ENCODE data around the gene WFDC1.
"Not testable (repeated sequence)": the region's sequence is repeated elsewhere in the genome, so short reads cannot be mapped to it uniquely, and the experiment has no call there.

Gene WFDC1

DNA sequence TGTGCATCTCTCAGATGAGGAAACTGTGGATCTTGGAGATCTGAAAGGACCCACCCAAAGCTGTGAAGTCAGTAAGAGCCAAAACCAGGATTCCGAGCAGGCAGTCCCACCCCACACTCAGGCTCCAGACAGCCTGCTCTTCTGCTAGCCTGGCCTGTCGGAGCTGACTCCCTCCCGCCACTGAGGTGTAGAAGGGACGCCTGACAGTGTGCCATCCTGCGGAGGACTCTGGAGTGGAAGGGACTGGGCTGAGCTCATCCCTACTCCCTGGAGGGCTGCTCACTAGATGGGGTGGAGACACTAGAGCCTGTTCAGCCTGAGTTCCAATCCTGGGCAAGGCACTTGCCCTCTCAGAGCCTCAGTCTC, 36.0 kb downstream of the WFDC1 start:
- FAIRE-seq: no peak

DNA sequence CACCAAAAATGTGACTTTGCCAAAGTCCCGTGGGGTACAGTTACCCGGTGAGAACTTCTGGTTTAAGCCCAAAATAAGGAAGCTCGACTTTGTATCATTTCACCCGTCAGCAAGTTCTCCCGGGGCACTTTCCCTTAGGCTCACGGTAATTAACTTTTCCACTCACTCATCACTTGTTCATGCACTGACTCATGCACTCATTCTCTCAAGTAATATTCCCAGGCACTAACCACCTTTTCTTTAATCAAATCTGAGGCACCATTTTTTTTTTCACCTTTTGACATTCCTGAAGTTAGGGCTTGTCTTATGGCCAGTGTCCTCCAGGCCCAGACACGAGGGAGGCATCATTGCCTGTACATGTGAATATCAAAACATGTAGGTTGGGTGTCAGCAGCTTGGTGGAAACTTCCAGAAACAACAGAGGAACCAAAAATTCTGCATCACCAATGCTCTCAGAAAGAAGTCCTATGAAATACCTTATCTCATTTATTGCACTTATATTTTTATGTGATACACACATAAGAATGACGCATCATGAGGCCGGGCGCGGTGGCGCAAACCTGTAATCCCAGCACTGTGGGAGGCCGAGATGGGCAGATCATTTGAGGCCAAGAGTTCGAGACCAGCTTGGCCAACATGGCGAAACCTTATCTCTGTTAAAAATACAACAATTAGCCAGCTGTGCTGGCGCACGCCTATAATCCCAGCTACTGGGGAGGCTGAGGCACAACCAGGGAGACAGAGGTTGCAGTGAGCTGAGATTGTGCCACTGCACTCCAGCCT, 37.5 kb downstream of the WFDC1 start:
- no peak for FAIRE-seq

DNA sequence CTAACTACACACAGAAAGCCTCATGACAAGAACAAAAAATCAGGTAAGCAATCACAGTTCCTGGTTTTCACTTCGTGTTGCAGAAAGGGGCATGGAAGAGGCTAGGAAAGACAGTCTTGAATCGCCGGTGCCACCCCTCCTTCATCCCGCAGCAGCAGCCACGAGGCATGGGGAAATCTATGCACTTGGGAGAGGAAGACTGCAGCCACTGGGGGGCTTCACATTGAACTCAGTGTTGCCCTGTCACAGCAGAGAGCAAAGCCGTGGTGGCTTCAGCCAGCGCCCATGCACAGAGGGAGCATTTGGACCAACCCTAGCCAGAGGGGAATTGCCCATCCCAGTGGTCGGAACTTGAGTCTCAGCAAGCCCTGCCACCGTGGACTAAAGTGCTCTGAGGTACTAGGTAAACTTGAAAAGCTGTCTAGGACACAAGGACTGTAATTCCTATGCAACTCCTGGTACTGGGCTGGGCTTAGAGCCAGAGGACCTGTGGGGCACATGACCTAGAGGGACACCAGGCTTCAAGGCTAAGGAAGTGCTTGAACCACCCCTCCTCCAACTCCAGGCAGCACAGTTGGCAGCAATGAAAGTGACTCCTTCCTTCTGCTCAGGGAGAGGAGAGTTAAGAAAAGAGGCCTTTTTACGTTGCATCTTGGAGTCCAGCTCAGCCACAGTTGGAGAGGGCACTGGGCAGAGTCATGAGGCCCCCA, 38.5 kb downstream of the WFDC1 start:
- no peak for FAIRE-seq

DNA sequence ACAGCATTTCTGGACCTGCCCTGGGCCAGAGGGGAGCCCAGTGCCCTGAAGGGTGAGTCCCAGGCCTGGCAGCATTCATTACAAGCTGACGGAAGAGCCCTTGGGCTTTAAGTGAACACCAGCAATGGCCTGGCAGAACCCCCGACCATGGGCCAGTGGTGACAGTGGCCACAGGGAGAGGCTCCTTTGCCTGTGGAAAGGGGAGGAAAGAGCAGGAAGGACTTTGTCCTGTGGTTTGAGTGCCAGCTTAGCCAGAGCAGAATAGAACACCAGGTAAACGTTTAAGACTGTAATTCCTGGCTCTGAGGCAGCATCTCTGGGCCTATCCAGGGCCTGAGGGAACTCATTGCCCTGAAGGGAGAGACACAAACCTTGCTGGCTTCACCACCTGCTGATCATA, 39.4 kb downstream of the WFDC1 start:
- no peak for FAIRE-seq

DNA sequence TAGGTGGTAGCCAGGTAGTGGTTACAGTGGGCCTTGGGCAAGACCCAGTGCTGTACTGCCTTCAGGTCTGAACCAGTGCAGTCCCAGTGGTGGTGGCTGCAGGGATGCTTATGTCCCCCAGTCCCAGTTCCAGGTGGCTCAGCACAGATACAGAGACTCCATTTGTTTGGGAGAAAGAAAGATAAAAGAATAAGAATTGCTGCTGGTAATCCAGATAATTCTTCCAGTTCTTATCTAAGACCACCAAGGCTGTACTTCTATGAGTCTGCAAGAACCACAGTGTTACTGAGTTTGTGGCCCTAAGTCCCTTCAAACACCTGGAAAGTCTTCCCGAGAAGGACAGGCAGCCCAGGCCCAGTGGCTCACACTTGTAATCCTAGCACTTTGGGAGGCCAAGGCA, 39.8 kb downstream of the WFDC1 start:
- no peak for FAIRE-seq

DNA sequence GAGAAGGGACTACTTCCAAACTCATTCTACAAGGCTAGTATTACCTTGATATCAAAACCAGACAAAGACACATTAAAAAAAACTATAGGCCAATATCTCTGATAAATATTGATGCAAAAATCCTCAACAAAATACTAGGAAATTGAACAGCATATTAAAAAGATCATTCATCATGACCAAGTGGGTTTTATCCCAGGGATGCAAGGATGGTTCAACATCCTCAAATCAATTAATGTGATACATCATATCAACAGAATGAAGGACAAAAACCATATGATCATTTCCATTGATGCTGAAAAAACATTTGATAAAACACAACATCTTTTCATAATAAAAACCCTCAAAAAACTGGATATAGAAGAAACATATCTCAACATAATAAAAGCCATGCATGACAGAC, 42.6 kb downstream of the WFDC1 start:
- FAIRE-seq: not testable (repeated sequence)

DNA sequence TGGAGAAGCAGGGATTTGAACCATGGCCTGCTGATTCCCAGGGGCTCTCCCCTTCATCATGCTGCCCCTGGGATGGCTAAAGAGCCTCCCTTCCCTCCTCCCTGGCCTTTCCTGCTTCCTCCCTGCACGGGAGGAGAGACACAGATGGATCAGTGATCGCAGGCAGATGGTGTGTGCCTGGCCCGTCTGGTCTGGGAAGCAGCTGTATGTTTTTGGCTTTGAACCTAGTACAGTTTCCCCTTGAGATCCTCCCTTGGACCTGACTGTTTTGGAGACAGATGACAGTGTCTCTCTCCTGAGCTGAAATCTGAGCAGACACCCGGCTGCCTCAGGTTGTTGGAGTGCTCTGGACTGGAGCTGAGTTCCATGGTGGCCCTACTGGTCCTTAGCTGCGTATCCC, 44.6 kb downstream of the WFDC1 start:
- FAIRE-seq: no peak

DNA sequence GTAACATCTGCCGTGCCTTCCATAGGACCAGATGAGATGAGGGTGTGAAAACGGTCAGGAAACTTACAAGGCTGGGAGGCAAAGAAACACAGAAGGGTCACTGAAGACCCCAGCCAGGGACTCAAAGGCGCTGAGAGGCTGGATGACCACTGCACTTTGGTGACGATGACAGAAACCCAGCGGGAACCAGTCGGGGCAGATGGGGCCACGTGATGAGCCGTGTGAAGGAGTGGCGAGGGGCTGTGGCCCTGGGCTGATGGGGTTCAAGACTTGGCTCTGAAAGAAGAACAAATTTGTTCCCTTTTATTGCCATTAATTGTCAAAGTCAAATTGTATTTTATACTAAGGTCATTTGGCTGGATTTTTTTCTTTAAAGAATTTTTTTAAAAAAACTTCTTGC, 45.1 kb downstream of the WFDC1 start:
- FAIRE-seq: no peak

DNA sequence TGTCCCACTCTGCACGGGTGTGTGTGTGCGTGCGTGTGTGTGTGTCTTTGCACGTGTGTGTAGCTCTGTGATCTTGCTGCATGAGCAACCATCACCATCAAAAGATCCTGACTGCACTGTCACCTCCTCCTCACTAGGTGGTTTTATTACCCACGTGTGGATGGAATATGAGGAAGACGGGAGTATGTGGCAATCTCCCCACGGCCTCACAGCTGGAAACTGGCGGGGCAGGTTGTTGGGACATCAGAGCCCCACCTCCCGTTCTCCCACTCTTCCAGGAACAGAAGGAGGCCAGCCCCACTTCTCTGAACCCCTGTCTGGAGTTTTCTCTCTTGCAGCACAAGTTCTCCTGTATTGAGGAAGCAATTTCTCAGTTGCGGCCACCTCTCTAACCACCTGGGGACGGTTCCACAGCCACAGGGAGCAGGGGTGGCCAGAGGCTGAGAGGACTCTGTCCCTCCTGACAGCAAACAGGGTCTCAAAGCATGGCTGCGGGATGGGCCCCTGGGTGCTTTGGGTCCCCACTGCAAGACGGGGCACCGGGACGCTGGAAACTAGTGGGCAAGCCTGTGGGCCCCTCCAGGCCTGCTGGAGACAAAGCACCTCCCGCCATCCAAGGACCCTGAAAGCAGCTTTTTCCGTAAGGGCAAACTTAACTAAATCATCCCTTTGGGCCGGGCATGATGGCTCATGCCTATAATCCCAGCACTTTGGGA, 45.8 kb downstream of the WFDC1 start:
- no peak for FAIRE-seq

DNA sequence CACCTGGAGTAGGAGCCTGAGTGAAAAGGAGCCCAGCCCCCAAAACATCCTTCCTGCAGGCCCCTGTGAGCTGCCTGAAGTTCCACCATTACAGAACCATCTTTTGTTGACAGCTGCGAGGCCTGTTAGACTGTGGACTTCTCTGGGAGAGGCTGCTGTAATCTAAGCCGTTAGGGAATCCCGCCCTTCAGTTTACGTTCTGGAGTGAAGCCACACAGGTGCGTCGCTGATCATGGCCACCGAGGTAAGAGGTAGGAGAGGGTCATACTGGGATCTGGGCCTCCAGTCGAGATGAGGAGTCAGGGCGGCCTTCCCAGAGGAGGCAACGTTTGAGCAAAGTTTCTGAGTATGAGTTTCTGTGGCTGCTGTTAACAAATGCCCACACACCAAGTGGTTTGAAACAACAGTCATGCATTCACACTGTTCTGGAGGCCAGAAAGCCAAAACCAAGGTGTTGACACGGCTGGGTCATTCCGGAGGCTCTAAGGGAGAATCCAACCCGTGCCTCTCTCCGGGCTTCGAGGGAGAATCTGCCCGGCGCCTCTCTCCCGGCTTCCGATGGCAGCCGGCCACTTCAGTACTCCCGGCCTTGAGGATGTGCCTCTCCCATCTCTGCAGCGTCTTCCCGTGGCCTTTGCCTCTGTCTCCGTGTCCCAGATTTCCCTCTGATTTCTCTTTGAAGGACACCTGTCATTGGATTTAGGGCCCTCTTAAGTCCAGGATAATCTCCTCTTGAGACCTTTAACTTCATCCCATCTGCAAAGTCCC, 47.0 kb downstream of the WFDC1 start:
- no peak for FAIRE-seq

DNA sequence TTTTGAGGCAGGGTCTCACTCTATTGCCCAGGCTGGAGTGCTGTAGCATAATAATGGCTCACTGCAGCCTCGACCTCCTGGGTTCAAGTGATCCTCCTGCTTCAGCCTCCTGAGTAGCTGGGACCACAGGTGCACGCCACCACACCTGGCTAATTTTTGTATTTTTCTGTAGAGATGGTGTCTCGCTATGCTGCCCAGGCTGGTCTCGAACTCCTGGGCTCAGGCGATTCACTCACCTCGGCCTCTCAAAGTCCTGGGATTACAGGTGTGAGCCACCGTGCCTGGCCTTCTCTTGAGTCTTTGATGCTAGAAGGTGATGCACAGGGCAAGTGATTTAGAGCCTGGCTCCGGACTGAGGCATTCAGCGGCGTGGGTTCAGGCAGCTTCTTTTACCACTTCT, 49.1 kb downstream of the WFDC1 start:
- not testable (repeated sequence) for FAIRE-seq

DNA sequence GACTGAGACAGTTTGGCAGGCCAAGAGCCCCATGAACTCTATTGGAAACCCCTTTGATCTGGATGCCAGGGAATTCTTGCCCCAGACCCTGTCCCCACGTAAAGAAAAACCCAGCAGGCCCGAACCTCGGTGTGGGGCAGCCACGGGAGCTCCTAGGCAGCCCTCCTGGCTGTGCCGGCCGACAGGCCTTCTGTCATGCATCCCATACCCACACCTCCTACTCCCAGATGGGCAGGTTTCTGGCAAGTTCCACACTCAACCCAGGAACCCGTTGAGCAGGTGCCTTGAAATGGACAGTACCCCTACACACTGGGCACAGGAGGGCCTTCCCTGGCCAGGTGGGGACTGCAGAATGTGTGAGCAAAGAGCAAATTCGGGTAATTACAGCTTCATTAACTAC, 50.1 kb downstream of the WFDC1 start:
- FAIRE-seq: no peak

DNA sequence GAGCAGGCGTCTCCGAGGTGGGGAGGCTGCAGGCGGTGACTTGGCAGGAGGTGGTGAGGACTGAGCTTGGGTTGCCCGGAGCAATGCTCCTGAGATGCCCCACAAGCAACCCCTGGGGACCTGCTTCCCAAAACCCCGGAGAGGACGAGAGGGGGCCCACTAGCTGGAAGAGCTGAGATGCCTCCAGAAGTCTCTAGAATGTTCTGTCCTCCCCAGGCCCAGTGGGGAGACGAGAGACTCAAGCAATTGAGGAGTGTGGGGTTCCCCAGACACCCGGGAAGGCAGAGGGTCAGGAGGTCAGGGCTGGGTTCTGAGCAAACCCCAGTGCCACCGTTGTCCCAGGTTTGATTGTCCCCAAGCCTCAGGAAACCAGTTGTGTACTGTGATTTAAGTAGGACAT, 52.5 kb downstream of the WFDC1 start:
- no peak for FAIRE-seq

DNA sequence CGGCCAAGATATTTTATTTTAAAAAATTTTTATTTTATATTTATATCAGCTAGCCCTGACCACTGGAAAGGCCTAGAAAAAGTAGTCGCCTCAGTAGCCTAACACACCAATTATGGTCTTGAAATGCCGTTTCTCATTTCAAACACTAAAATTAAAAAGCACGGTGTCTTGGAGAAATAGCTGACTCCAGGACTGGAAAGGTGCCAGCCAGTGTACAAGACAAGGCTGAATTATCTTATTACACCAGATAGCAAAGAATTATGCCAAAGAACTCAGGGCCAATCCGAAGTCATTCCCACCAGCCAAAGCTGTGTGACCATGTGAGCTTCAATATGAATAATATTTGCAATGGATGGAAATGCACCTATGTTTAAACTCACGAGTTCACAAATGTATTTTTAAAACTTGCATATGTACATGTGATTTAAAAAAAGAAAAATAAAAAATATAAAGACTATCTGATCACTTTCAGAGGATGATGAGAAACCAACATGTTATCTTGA, 53.8 kb downstream of the WFDC1 start:
- no peak for FAIRE-seq

DNA sequence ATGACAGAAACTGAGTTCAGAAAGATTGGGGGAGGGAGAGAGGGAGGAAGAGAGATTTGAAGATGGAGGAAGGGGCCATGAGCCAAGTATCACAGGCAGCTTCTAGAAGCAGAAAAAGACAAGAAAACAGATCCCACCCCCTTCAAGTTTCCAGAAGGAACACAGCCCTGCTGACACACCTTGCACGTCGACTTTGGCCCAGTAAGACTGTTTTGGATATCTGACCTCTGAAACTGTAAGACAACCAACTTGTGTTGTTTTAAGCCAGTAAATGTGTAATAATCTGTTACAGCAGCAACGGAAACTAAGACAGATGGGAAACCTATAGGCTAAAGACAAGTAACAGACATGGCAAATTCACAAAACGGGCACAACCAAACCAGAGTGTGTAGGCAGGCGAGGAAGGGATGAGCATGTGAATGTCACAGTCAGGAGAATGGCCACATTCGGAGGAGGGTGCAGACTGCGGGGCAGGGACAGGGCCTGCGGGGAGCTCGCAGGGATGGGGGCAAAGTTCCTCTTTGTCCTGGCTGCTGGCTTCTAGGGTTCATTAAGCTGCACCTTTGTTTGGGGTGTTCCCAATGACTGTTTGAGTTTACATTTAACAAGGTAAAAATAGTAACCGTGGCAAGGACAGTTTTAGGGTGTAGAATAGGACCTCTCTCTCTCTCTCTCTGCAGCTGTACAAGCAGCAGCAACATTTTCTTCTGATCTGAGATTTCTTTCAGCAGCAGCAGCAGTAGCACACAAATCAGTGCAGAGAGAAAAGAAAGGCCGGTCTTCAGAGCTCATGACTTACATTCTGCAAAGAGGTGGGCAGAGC, 55.4 kb downstream of the WFDC1 start:
- FAIRE-seq: no peak

DNA sequence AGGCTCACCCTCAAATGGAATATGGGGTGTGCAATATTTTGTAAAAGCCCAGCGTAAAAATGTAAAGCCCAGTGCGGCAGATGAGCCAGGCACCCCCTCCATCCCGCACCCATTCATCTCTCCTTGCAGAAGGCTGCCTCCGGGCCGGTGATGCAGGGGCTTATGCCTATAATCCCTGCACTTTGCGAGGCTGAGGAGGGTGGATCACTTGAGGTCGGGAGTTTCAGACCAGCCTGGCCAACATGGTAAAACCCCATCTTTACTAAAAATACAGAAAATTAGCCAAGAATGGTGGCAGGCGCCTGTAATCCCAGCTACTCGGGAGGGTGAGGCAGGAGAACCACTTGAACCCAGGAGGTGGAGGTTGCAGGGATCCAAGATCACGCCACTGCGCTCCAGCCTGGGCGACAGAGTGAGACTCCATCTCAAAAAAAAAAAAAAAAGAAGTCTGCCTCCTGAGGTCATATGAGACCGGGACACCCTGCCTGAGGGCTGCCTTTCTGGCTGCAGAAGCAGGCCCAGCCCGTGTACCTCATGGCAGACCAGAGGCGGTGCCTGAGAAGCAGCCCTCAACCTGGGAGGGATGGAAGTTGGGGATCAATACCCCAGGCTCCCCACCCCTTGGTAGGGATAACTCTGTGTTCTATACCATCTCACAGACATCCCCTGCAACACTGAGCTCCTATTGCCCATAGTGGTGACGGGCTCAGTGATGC, 56.2 kb downstream of the WFDC1 start:
- FAIRE-seq: no peak

DNA sequence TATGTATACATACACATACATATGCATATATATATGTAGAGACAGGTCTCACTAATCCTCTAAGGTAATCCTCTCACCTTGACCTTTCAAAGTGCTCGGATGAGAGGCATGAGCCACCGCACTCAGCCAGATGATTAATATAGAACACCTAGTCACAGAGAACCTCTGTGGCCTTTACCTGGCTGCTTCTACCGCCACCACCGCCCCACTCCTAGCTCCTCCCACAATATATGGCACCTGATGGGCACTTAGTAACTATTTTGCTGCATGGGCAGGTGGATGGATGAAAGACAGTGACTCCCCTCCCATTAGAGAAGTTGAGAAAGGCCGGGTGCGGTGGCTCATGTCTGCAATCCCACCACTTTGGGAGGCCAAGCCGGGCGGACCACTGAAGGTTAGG, 57.0 kb downstream of the WFDC1 start:
- FAIRE-seq: no peak

DNA sequence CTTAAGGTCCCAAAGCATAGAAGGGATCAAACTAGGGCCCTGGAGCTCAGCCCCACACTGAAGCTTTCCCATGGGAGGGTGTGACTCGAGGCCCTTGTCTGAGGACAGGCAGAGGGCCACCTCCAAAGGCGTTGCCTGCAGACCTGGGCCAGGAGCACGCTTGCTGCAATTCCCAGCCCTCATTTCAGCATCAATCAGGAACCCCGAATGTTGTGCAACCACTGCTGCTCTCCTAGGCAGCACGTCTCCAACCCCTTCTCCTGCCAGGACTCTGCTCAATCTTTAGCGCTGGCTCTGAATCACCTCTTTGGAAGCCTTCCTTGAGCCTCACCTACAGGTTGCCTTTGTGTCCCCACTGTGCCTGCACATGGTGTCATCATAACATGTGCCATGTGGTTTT, 59.6 kb downstream of the WFDC1 start:
- no peak for FAIRE-seq

DNA sequence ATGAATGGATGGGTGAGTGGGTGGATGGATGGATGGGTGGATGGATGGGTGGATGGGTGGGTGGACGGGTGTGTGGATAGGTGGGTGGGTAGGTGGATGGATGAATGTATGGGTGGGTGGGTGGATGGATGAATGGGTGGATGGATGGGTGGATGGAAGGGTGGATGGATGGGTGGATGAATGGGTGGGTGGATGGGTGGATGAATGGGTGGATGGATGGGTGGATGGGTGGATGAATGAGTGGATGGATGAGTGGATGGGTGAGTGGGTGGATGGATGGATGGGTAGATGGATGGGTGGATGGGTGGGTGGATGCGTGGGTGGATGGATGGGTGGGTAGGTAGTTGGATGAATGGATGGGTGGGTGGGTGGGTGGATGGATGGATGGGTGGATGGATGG, 60.5 kb downstream of the WFDC1 start:
- FAIRE-seq: no peak

DNA sequence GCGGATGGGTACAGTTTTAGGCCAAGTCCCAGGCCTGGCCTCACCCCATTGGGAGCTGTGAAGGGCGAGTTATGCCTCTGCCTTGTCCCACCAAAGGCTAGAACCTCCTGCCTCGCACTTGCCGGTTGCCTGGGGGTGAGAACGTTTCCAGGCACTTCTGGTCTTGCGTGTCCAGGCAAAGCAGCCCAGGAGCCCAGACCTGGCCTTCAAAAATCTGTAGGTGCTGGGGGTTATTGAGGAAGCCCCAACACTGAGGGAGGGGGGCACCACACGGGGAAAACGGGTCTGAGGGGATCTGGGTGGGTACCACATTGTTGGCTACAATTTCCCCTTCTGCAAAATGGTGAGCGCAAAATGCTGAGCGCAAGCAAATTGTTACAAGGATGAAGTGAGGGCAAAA, 61.5 kb downstream of the WFDC1 start:
- no peak for FAIRE-seq

DNA sequence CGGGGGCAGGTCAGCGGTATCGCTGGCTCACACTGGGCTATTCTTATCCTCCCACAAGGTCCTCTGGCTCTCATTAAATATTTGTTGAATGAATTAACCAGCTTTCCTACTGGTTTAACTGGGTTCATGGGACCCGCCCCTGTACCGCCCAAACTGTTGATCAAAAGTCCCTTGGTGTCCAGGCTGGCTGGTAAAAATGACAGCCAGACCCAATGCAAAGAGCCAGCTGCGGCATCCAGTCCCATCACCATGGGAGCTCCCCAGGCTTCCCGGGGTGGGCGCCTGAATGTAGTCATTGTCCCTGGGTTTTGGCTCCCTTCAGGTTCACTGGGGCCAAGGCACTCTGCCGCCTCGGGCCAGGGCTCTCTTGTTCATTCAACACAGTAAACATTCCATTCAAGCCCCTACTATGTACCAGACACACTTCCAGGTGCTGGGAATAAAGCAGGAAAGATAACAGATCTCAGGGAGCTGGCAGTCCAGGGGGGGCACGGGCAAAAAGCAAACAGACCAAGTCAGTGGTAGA, 62.0 kb downstream of the WFDC1 start:
- no peak for FAIRE-seq
